Left renal cortex interstitium (tissue), 4 donors: ENCODE measurements around the gene PREPL. TPM values are rescaled to one million over a fixed set of nuclear protein-coding genes. Genes with fewer than 3 reads are reported as not detected.
"Not testable (repeated sequence)": the region's sequence is repeated elsewhere in the genome, so short reads cannot be mapped to it uniquely, and the experiment has no call there.

Experiments used
- DNase-seq, 4 donors: peaks; one replicate each; pipeline ENCODE4 v3.0.0-alpha.2; 2013; ENCODE audit warnings: low read depth in 4 of 4, low spot score in 2 of 4, missing footprints in 1 of 4
- polyA plus RNA-seq, 4 donors: library from polyadenylated mRNA; unstranded; fragments of 120-200 nt; gene quantifications; one replicate each; pipeline ENCODE4 v1.2.1, GENCODE V29; 2013; ENCODE audit not compliant: insufficient read length in 4 of 4

The PREPL gene
- polyA plus RNA-seq, 4 donors, result 136 to 188 (median 153) TPM

- DNase-seq, result no peak
These were observed 11.8 kb downstream of the PREPL start for GRCh38 chr2:44349506-44349905.

- DNase-seq, result no peak
These were observed 12.9 kb downstream of the PREPL start for GRCh38 chr2:44348400-44348799.

GRCh38 chr2:44347526-44347925, 13.8 kb downstream of the PREPL start:
- no peak for DNase-seq

DNA sequence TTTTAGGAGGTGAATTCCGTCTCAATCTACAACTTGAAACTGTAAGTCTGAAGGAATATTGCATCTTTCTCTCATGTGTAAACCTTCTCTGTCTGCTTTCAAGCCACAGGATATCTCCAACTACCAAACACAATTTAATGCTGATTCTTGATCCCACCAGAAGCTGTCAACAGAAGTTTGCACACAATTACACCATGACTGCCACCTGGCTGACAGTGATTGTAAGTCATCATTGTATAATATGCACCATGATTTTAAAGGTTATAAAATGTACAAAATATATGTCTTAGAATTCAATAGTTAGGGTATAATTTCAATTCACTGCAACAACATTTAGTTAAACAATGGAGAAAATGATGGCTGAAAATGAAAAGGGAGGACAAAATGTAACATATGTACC, 18.4 kb downstream of the PREPL start:
- no peak for DNase-seq

DNA sequence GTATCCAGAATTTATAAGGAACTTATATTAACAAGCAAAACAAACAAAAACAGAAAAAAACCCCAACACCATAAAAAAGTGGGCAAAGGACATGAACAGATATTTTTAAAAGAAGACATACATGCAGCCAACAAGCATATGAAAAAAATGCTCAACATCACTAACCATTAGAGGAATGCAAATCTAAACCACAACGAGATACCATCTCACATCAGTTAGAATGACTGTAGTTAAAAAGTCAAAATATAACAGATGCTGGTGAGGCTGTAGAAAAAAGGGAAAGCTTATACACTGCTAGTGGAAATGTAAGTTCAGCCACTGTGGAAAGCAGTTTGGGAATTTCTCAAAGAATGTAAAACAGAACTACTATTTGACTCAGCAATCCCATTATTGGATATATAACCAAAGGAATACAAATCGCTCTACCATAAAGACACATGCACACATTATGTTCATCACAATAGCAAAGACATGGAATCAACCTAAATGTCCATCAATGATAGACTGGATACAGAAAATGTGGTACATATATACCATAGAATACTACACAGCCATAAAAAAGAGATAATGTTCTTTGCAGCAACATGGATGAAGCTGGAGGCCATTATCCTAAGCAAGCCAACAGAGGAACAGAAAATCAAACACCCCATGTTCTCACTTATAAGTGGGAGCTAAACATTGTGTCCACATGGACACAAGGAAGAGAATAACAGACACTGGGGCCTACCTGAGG, 25.3 kb downstream of the PREPL start:
- DNase-seq, result no peak

- no peak for DNase-seq
These were observed 27.3 kb downstream of the PREPL start for GRCh38 chr2:44333994-44334393.

GRCh38 chr2:44330801-44331200, 30.5 kb downstream of the PREPL start:
- DNase-seq, result no peak

- no peak for DNase-seq
These were observed 32.0 kb downstream of the PREPL start for GRCh38 chr2:44329343-44329742.

DNA sequence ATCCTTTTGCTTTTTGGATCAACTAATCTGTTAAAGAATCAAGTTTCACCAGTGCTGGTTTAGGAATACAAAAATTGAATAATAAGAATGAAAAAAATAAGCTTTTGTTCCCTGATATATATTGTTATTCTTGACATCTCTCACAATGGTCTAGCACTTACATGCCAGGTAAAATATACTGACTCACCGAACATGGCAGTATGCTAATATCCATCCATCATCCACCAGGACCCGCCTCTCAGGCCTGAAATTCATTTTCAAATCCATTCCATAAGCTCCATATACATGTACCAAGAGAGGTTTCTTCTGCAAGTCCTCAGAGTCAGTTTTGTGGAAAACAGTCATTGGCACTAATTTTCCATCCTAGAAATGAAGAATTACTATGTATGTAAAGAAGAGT, 32.5 kb downstream of the PREPL start:
- DNase-seq, result no peak

- DNase-seq, result no peak
These were observed 34.6 kb downstream of the PREPL start for GRCh38 chr2:44326548-44327264.

DNA sequence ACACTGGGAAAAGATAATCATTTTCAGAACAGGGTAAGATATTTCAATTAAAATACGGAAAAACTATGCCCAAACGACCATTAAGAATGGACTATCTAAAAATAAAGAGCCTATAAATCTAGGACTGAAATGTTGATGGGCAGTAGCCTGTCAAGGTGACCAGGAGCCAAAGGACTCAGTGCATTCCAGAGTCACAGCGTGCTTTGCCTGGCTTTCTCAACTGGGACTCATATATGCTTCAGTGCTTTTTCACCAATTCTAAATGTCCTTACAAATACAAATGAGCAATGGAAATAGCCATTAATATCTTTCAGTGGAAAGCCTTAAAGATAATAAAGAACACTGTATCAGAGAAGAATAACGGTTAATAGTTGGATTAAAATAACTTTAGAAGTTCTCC, 35.4 kb downstream of the PREPL start:
- no peak for DNase-seq

DNA sequence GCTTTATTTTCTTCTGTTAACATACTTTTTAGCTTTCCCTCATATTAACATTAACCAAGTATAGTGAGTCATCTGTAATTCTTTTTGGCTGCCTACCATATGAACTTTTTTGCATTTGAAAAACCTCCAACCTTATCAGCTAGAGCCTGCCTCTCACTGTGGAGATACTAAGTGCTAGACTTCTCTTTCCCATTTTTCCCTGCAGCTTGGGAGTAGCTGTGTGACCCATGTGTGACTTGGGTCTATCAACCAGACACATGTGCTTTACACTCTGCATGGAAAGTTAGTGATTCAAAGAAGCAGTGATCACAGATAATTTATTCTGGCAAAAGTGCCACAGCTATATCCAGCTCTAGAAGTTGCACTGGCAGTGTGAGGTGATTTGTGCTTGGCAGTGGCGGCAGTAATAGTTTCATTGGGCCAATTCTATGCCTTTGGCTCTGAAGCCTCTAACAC, 36.3 kb downstream of the PREPL start:
- DNase-seq, result no peak

DNA sequence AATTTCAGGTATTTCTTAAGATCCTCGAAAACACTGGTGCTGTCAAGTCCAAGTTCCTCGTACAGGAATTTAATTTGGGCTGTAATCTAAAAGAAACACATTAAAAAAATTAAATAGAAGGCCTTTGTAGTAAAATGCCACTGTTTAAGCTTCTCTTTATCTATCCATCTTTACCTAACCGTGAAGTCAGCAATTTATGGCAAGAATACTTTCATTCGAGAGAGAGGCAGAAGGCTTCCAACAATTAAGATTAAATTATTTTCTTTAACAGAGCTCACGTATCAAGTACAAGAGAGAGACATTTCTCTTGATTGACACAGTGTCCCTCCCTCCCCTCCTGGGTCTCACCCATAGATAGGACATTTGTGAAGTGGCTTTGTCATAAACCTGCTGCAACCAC, 39.9 kb downstream of the PREPL start:
- no peak for DNase-seq

GRCh38 chr2:44320832-44321231, 40.5 kb downstream of the PREPL start:
- DNase-seq, result no peak

DNA sequence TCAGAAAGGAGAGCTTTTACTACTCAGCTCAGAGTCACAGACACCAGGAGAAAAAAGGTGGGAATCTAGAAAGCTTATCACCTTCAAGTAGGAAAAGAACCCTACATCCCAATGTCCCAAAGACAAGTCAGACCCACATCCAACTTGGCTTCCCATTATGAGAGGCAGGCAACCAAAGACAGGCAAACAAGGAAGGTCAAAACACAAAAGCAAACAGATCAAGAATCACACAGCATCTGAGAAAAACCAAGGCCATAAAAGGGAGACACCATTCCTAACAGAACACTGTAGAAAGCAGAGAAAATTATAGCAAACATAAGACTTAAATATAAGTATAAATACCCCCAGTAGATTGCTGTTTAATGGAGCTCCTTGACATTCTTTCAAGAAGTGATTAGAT, 45.3 kb downstream of the PREPL start:
- no peak for DNase-seq

DNA sequence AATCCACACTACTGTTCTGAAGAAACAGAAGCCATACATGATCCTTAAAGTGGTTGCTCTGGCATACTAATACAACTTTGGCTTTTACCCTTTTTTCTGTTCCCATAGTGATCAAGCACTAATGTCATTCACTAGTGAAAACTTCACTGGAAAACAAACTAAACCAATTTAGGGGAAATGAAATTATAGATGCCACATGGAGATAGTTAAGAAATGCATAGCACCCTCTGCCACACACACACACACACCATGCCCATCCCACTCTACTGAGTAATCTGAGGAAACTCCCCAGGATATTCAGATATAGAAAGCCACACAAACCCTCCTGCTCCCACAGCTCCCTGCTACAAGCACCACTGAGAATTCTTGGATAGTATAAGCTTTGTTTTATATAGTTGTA, 46.9 kb downstream of the PREPL start:
- DNase-seq, result no peak

DNA sequence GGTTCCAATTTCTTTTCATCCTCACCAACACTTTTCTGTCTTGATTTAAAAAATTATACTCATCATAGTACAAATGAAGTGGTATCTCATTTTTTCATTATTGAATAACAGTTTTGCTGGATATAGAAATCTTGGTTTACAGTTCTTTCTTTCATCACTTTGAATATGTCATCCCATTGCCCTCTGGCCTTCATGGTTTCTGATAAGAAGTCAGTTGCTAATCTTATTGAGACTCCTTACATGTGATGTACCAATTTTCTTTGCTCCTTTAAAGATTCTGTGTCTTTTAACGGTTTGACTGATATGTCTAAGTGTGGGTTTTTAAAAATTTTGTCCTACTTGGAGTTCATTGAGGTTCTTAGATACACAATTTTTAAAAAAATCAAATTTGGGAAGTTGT, 51.0 kb downstream of the PREPL start:
- no peak for DNase-seq

DNA sequence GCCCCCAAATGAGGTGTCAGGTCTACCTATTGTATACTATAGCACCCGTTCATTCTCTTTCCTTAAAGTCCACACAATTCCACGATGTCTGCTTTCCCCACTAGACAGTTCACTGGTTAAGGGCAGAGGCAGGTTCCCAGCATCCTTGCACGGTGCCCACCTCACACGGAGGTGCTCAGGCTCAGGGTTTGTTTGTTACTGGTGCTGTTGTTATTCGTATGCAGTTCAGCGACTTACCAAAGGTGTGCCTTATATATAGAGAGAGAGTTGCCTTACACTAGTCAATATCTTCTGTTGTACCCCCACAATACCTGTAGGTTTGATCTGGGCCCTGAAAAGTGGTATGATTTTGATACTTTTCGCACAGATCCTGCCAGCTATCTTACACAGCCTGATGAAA, 55.4 kb downstream of the PREPL start:
- DNase-seq, result no peak

- no peak for DNase-seq
These were observed 57.0 kb downstream of the PREPL start for GRCh38 chr2:44304258-44304657.

DNA sequence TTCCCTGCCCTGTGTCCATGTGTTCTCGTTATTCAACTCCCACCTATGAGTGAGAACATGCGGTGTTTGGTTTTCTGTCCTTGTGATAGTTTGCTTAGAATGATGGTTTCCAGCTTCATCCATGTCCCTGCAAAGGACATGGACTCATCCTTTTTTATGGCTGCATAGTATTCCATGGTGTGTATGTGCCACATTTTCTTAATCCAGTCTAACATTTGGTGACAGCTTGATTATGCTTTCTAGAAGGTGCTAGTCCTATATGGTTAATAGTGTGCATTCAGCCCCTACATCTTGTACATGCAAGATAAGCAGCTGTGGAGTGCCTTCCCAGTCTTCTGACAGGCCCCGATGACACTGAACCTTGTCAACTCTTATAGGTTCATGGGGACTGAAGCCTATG, 57.5 kb downstream of the PREPL start:
- not testable (repeated sequence) for DNase-seq

- DNase-seq, result no peak
These were observed 60.2 kb downstream of the PREPL start for GRCh38 chr2:44301111-44301510.

DNA sequence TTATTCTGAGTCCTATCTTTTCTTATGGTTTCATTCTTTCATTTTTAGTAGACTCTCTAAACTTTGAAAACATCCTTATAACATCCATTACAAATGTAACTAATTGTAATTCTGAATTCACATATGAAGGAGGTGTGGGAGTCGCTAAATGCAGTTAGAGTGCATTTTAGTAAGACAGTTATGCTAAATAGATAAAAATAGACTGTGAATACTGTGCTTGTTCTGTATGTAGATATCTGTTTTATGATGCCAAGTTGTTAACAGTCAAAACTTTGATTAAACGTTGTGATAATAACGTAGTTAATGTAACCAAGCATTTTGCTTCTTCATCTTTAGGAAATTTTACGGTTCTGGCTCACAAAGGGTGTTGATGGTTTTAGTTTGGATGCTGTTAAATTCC, 61.7 kb downstream of the PREPL start:
- no peak for DNase-seq
